Neural cell (in vitro differentiated cells): ENCODE data around the gene FGF2. TPM values are rescaled to one million over a fixed set of nuclear protein-coding genes. Genes with fewer than 3 reads are reported as not detected.

Source experiments
- H2AFZ ChIP-seq: fragments of 200-600, 300-800 bp; sonication (generic), shearing (Covaris generic); 2 replicates; pipeline ENCODE4 v1.6.0; 2014; ENCODE audit warnings: low read depth, mild to moderate bottlenecking, antibody characterized with exemption, low read length, moderate library complexity
- H3F3A ChIP-seq: fragments of 200-600 bp; shearing (Covaris generic); 2 replicates; pipeline ENCODE4 v1.6.1; 2016; ENCODE audit warnings: mild to moderate bottlenecking, moderate library complexity, mixed read lengths, antibody characterized with exemption, low read length; ENCODE audit not compliant: insufficient read depth, poor library complexity, severe bottlenecking
- H3K27ac ChIP-seq: fragments of 200-600, 300-800 bp; sonication (generic), shearing (Covaris generic); 2 replicates; pipeline ENCODE4 v1.5.1; 2014; ENCODE audit warnings: mild to moderate bottlenecking, low read length, moderate library complexity
- H3K27me3 ChIP-seq: fragments of 300-800, 200-600 bp; sonication (generic), shearing (Covaris generic); 2 replicates; pipeline ENCODE4 v1.6.0; 2014; ENCODE audit warnings: mild to moderate bottlenecking, low read depth, low read length, moderate library complexity; ENCODE audit not compliant: insufficient read depth
- H3K36me3 ChIP-seq: fragments of 300-800, 200-600 bp; sonication (generic), shearing (Covaris generic); 2 replicates; pipeline ENCODE4 v1.5.1; 2014; ENCODE audit warnings: mild to moderate bottlenecking, antibody characterized with exemption, low read length, moderate library complexity; ENCODE audit not compliant: insufficient read depth
- H3K4me2 ChIP-seq: fragments of 300-800, 200-600 bp; sonication (generic), shearing (Covaris generic); 2 replicates; pipeline ENCODE4 v1.6.0; 2014; ENCODE audit warnings: mild to moderate bottlenecking, low read length
- H3K4me3 ChIP-seq: fragments of 300-800, 200-600 bp; sonication (generic), shearing (Covaris generic); 2 replicates; pipeline ENCODE4 v1.5.1; 2014; ENCODE audit warnings: mild to moderate bottlenecking, low read length, moderate library complexity
- H3K79me2 ChIP-seq: fragments of 200-600 bp; shearing (Covaris generic); replicated peaks from 2 replicates; pipeline ENCODE4 v1.6.0; 2014; ENCODE audit warnings: mild to moderate bottlenecking, low read length, moderate library complexity; ENCODE audit not compliant: insufficient read depth
- H3K9ac ChIP-seq: fragments of 300-800, 200-600 bp; sonication (generic), shearing (Covaris generic); 2 replicates; pipeline ENCODE4 v1.6.1; 2016; ENCODE audit warnings: mild to moderate bottlenecking, low read length, mixed read lengths
- H3K9me2 ChIP-seq: fragments of 200-600 bp; shearing (Covaris generic); 2 replicates; pipeline ENCODE4 v1.6.1; 2016; ENCODE audit warnings: mild to moderate bottlenecking, low read length, mixed read lengths; ENCODE audit not compliant: insufficient read depth
- H3K9me3 ChIP-seq: fragments of 200-600, 300-800 bp; sonication (generic), shearing (Covaris generic); 2 replicates; pipeline ENCODE4 v1.6.1; 2016; ENCODE audit warnings: mild to moderate bottlenecking, mixed run types, low read length, moderate library complexity, mixed read lengths
- H4K20me1 ChIP-seq: fragments of 200-600 bp; shearing (Covaris generic); 2 replicates; pipeline ENCODE4 v1.6.1; 2016; ENCODE audit warnings: mild to moderate bottlenecking, mixed run types; ENCODE audit not compliant: insufficient read depth
- CTCF ChIP-seq: fragments of 450-650 bp; IDR thresholded peaks from 2 replicates; pipeline ENCODE4 v1.5.1; 2014; ENCODE audit warnings: antibody characterized with exemption, mild to moderate bottlenecking, moderate library complexity; ENCODE audit not compliant: poor library complexity, severe bottlenecking
- EP300 ChIP-seq: fragments of 450-650 bp; conservative IDR thresholded peaks from 2 replicates; pipeline ENCODE4 v1.6.1; 2014; ENCODE audit warnings: antibody characterized with exemption, mild to moderate bottlenecking, moderate library complexity; ENCODE audit not compliant: poor library complexity, severe bottlenecking
- EZH2 ChIP-seq: fragments of 200-600, 300-800 bp; shearing (Covaris generic), sonication (generic); IDR thresholded peaks from 2 replicates; pipeline ENCODE4 v1.6.1; 2014; ENCODE audit warnings: antibody characterized with exemption, low read length, borderline replicate concordance, mild to moderate bottlenecking; ENCODE audit not compliant: insufficient read depth, poor library complexity, severe bottlenecking
- MXI1 ChIP-seq: fragments of 450-650 bp; conservative IDR thresholded peaks from 2 replicates; pipeline ENCODE4 v1.6.1; 2014; ENCODE audit warnings: antibody characterized with exemption, mild to moderate bottlenecking; ENCODE audit not compliant: poor library complexity, severe bottlenecking
- POLR2AphosphoS5 ChIP-seq: IDR thresholded peaks from 2 replicates; pipeline ENCODE4 v1.6.1; 2012
- RAD21 ChIP-seq: fragments of 450-650 bp; conservative IDR thresholded peaks from 2 replicates; pipeline ENCODE4 v1.6.1; 2014; ENCODE audit warnings: antibody characterized with exemption, mild to moderate bottlenecking, moderate library complexity
- SMC3 ChIP-seq: fragments of 450-650 bp; conservative IDR thresholded peaks from 2 replicates; pipeline ENCODE4 v1.6.1; 2014; ENCODE audit warnings: antibody characterized with exemption, mild to moderate bottlenecking, moderate library complexity; ENCODE audit not compliant: poor library complexity
- TAF1 ChIP-seq: IDR thresholded peaks from 2 replicates; pipeline ENCODE4 v1.6.1; 2012; ENCODE audit warnings: low read depth
- polyA plus RNA-seq: library from polyadenylated mRNA; depleted of rRNA; stranded (reverse); fragments of >200 nt; gene quantifications from 2 replicates; pipeline ENCODE4 v1.2.3, GENCODE V29; 2014
- TF ChIP-seq, protein P1 (sequence below): IDR thresholded peaks from 2 replicates; pipeline ENCODE4 v1.6.1; 2012; ENCODE audit warnings: borderline replicate concordance

The FGF2 gene
- polyA plus RNA-seq, 1 donor from 2014 or later = 5.8 TPM

GRCh38 chr4:122911588-122911987 is 85.0 kb downstream of the FGF2 start:
- no peaks in the 10 kb centered on the region for H4K20me1 ChIP-seq
- H3K27me3 ChIP-seq = no peaks in the 10 kb centered on the region
- H3K36me3 ChIP-seq = no peaks in the 10 kb centered on the region
- no peak overlapping the region for H3K4me3 ChIP-seq
- no peak overlapping the region for H3K4me2 ChIP-seq
- no peak overlapping the region for H3K27ac ChIP-seq
- no peaks in the 10 kb centered on the region for H3F3A ChIP-seq
- TF ChIP-seq EZH2 (no peak), RAD21 (no peak), SMC3 (no peak), TAF1 (no peak), CTCF (no peak), EP300 (no peak), MXI1 (no peak), POLR2AphosphoS5 (no peak)
- TF ChIP-seq, protein P1, sequence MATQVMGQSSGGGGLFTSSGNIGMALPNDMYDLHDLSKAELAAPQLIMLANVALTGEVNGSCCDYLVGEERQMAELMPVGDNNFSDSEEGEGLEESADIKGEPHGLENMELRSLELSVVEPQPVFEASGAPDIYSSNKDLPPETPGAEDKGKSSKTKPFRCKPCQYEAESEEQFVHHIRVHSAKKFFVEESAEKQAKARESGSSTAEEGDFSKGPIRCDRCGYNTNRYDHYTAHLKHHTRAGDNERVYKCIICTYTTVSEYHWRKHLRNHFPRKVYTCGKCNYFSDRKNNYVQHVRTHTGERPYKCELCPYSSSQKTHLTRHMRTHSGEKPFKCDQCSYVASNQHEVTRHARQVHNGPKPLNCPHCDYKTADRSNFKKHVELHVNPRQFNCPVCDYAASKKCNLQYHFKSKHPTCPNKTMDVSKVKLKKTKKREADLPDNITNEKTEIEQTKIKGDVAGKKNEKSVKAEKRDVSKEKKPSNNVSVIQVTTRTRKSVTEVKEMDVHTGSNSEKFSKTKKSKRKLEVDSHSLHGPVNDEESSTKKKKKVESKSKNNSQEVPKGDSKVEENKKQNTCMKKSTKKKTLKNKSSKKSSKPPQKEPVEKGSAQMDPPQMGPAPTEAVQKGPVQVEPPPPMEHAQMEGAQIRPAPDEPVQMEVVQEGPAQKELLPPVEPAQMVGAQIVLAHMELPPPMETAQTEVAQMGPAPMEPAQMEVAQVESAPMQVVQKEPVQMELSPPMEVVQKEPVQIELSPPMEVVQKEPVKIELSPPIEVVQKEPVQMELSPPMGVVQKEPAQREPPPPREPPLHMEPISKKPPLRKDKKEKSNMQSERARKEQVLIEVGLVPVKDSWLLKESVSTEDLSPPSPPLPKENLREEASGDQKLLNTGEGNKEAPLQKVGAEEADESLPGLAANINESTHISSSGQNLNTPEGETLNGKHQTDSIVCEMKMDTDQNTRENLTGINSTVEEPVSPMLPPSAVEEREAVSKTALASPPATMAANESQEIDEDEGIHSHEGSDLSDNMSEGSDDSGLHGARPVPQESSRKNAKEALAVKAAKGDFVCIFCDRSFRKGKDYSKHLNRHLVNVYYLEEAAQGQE = no peak
- no peak overlapping the region for H3K9ac ChIP-seq
- no peaks in the 10 kb centered on the region for H3K9me3 ChIP-seq
- H3K9me2 ChIP-seq = no peaks in the 10 kb centered on the region
- no peaks in the 10 kb centered on the region for H3K79me2 ChIP-seq
- H2AFZ ChIP-seq = no peak overlapping the region

DNA sequence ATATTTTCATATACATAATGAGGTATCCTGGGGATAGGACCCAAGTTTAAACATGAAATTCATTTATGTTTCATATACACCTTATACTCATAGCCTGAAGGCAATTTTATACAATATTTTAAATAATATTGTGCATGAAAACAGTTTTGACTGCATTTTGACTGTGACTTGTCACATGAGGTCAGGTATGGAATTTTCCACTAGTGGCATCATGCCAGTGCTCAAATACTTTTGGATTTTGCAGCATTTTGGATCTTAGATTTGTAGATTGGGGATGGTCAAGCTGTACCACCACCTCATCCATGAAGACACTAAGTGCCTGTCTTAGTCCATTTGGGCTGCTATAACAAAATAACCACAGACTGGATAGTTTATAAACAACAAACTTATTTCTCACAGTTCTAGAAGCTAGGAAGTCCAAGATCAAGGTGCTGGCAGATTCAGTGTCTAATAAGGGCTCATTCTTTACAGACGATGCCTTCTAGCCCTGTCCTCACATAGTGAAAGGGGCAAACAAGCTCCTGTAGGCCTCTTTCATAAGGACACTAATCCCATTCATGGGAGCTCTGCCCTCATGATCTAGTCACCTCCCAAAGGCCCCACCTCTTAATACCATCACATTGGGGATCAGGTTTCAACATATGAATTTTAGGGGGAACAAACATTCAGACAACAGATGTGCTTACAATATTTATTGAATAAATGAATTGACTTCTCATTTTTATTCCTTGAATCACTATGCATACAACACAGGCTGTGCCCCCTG is 86.4 kb downstream of the FGF2 start:
- no peaks in the 10 kb centered on the region for H3K9me2 ChIP-seq
- H3K27ac ChIP-seq = no peak overlapping the region
- H3K27me3 ChIP-seq = no peaks in the 10 kb centered on the region
- no peak overlapping the region for H3K9ac ChIP-seq
- H3K4me3 ChIP-seq = no peak overlapping the region
- no peak for TF ChIP-seq TAF1
- no peak for TF ChIP-seq CTCF
- TF ChIP-seq EP300 = no peak
- TF ChIP-seq RAD21 = no peak
- no peak for TF ChIP-seq SMC3
- no peak for TF ChIP-seq MXI1
- TF ChIP-seq POLR2AphosphoS5 = no peak
- TF ChIP-seq, protein P1 = no peak
- no peaks in the 10 kb centered on the region for H3K9me3 ChIP-seq
- no peak overlapping the region for H3K4me2 ChIP-seq
- no peak overlapping the region for H2AFZ ChIP-seq
- H3K79me2 ChIP-seq = no peaks in the 10 kb centered on the region
- no peaks in the 10 kb centered on the region for H4K20me1 ChIP-seq
- H3K36me3 ChIP-seq = no peaks in the 10 kb centered on the region
- no peaks in the 10 kb centered on the region for H3F3A ChIP-seq
